22Rv1 (cell line): ENCODE results near the gene DYNC1LI1.

Source experiments
- H3K27ac ChIP-seq: fragments of 450-650 bp; 2 replicates; pipeline ENCODE4 v1.5.1; 2017
- CTCF ChIP-seq: fragments of 450-650 bp; IDR thresholded peaks from 2 replicates; pipeline ENCODE4 v1.5.1; 2017; ENCODE audit warnings: mild to moderate bottlenecking
- ZFX ChIP-seq: fragments of 450-650 bp; IDR thresholded peaks from 2 replicates; pipeline ENCODE4 v1.6.1; 2017; ENCODE audit warnings: antibody characterized with exemption, borderline replicate concordance

Gene DYNC1LI1

DNA sequence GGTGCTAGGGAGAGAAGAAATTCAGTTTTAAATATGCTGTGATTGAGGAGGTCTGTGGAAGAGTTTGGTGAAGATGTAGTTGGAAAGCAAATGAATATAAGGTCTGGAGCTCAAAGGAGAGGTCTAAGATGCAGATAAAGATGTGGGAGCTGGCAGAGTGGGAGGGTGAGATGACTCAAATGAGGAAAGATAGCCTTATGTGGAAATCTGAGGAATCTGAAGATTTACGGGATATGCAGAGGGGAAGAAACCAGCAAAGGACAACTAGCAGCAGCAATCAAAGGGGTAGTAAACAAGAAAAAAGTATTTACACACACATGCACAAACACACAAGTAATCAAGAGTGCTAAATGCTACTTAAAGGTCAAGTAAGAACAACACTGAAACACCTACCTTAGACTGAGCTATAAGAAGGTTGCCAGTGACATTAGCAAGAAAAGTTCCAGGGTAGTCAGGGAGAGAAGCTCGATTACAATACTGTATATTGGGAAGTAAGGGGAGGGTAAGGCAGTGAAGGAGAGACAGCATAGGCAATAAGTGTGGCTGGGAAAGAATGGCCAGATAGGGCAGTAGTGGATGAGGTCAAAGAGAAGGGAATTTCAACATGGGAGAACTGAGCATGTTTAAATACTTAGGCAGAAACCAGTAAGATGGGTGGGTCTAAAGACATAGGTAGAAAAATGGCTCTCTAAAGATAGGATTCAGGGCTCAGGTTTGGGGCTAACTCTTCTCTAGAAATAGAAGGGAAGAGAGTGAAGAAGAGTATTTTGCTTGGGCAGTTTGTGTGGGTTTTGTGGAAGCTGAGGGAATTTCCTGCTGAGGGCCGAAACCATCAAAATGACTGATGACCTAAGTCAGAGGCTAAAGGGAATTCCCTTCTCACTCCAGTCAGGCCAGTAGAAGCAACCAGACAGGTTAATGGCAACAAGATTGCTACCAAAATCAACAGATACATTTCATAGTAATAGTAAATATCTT, 76.9 kb downstream of the DYNC1LI1 start:
- no peak for TF ChIP-seq CTCF
- TF ChIP-seq ZFX: no peak
- no peak overlapping the region for H3K27ac ChIP-seq

DNA sequence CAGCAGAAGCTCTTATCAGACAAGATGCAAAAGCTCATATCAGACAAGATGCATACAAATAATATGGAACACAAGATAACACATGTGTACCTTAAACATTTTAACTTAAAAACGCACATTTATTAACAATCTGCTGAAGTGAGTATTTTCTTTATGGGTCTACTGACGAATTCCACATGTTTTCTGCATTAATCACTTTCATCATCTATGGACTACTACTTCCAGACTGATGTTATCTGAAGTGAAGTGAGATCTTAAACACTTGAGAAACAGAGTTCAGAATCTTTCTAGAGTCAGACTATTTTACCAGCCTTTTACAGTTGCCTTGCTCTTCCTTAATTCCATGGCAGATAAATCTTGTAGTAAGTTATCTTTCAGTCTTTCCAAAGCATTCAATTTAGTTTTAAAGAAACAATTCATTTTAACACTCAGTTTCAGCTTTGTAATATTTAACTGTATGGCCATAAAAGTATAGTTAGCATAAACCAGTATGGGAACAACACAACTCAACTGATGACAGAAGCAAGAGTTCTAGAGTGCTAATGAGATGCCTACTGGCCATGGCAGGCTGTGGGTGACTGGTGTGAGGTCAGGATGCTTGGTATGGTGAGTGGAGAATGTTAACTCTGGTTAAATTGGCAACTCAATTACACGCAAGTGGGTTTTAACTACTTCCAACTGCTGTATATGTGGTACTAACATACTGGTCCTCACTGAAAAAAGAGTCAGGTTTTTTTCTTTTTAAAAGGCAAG, 77.8 kb downstream of the DYNC1LI1 start:
- TF ChIP-seq ZFX (no peak), CTCF (no peak)
- no peak overlapping the region for H3K27ac ChIP-seq

DNA sequence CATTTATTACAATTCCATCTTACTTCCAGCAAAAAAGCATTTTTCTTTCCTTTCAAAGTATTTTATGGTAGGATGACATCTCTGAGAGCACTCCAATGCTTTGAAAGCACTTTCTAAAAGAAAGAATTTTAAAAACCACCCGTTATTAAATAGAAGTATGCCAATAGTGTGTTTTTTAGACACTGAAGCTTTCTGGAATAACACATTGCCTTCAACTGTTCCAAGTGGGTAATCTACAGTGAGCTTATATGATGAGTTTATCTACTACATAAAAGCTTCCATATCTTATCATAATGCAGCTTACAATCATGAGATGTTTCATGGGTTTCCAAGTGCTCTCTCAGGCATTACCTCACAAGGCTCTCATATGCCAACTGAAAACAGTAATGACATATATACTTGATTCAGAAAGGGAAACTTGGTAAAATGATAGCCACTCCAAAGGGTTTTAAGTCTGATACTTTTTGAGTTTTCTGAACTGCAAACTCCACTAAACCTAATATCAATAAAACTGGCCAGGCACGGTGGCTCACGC, 82.1 kb downstream of the DYNC1LI1 start:
- no peak for TF ChIP-seq CTCF
- TF ChIP-seq ZFX: no peak
- H3K27ac ChIP-seq: no peak overlapping the region

DNA sequence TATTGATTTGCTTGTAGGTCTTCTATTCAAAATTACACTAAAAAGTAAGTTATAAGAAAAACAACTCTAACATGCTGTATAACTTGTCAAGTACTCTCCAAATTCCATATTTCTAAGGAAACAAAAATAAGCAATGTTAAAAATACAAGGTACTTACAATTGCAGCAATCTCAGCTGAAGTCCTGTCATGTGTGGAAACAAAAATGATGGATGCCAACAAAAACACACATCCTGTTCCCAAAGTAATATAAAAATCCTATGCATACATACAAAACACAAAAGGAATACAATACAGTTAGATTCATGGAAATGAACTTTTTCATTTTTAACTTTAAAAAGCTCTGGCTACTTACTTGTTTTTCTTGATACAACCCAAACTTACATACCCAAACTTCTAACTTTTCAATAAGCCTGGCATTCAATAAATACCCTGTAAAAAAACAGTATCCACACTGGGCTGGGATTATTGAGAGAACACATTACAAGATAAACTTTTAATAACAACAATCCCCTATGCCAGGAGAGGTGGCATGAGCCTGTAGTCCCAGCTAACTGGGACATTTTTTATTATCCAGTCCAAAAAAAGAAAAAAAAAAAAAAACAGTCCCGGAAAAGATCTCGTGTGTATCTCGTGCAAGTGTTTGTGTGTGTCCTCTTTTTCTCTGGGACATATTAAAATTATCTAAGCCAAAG, 82.7 kb downstream of the DYNC1LI1 start:
- TF ChIP-seq CTCF (no peak), ZFX (no peak)
- H3K27ac ChIP-seq: no peak overlapping the region

- TF ChIP-seq ZFX (no peak), CTCF (no peak)
- H3K27ac ChIP-seq: no peak overlapping the region
Observed at GRCh38 chr3:32484436-32484835, 86.2 kb downstream of the DYNC1LI1 start.

DNA sequence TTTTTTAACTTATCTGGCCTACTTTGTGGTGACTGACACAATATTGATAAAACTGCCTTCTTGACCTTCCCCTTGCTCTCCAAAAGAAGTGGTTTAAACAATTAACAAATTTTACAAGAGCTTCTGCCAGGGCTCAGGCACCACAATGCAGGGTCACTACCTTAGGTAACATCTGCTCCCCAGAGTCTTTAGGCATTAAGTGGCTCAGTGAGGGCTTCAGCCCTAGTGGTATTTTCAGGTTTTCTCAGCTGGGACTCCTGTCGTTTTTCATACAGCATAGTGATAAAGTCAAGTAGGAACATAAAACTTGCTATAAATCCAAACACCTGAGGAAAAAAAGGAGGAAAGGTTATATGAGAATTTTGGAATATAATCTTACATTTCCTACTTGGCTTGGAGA, 86.9 kb downstream of the DYNC1LI1 start:
- TF ChIP-seq ZFX (no peak), CTCF (no peak)
- H3K27ac ChIP-seq: no peak overlapping the region
